ENCODE data around the gene ZNF654.

ZNF654 gene

DNA sequence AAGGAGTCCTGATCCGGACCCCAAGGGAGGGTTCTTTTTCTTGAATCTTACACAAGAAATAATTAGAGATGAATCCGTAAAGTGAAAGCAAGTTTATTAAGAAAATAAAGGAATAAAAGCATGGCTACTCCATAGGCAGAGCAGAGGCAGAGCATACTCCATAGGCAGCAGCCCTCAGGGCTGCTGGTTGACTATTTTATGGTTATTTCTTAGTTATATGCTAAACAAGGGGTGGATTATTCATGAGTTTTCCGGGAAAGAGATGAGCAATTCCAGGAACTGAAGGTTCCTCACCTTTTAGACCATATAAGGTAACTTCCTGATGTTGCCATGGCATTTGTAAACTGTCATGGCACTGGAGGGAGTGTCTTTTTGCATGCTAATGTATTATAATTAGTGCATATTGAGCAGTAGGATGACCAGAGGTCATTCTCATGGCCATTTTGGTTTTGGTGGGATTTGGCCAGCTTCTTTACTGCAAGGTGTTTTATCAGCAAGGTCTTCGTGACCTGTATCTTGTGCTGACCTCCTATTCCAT, 132.9 kb downstream of the ZNF654 start:
- no peak for DNase-seq (ENCODE audit: low read depth in 2 of 3, low spot score in 2 of 3)

DNA sequence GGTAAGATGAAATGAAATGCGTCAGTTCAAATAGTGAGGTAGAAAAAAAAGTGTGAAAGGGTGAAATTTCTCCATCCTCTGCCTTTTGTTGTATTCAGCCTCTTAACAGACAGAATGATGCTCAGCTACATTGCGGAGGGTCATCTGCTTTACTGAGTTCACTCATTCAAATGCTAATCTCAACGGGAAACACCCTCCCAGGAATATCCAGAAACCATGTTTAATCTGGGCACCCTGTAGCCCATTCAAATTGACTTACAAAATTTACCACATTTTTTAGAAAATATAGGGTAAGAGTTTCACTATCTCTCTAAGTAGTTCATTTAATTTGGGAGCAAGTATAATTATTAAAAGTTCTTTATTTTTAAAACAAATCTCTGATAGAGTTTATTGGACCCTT, 133.6 kb downstream of the ZNF654 start:
- no peak for DNase-seq (ENCODE audit: low read depth in 2 of 3, low spot score in 2 of 3)
